HepG2 (cell line): ENCODE measurements around the gene PC.

Source experiments
- POLR2AphosphoS5 ChIP-seq: IDR thresholded peaks from 2 replicates; pipeline ENCODE4 v1.6.1; 2012; ENCODE audit warnings: low read depth, low read length
- POLR2G ChIP-seq: fragments of 200-400 bp; formaldehyde crosslinking; IDR thresholded peaks from 2 replicates; pipeline ENCODE4 v1.6.1; 2018; ENCODE audit warnings: mild to moderate bottlenecking, low read depth, low read length, moderate library complexity
- RAD21 ChIP-seq: fragments of 450-650 bp; formaldehyde crosslinking; IDR thresholded peaks from 2 replicates; pipeline ENCODE4 v1.5.0; 2020; ENCODE audit warnings: mild to moderate bottlenecking
- SMAD9 ChIP-seq: sonication (generic); formaldehyde crosslinking; IDR thresholded peaks from 2 replicates; pipeline ENCODE4 v1.5.1; 2020; ENCODE audit warnings: mild to moderate bottlenecking, missing genetic modification reagents
- ZFP1 ChIP-seq: IDR thresholded peaks from 2 replicates; pipeline ENCODE4 v1.6.1; 2016
- ZNF3 ChIP-seq: IDR thresholded peaks from 2 replicates; pipeline ENCODE4 v1.7.0; 2017; ENCODE audit warnings: inconsistent platforms
- TF ChIP-seq, protein P1 (sequence below): sonication (generic); formaldehyde crosslinking; IDR thresholded peaks from 2 replicates; pipeline ENCODE4 v1.9.0; 2021; ENCODE audit warnings: missing genetic modification reagents, mild to moderate bottlenecking, borderline replicate concordance
- TF ChIP-seq, protein P2 (sequence below): sonication (generic); formaldehyde crosslinking; IDR thresholded peaks from 2 replicates; pipeline ENCODE4 v1.5.0; 2020; ENCODE audit warnings: mild to moderate bottlenecking, missing genetic modification reagents

DNA sequence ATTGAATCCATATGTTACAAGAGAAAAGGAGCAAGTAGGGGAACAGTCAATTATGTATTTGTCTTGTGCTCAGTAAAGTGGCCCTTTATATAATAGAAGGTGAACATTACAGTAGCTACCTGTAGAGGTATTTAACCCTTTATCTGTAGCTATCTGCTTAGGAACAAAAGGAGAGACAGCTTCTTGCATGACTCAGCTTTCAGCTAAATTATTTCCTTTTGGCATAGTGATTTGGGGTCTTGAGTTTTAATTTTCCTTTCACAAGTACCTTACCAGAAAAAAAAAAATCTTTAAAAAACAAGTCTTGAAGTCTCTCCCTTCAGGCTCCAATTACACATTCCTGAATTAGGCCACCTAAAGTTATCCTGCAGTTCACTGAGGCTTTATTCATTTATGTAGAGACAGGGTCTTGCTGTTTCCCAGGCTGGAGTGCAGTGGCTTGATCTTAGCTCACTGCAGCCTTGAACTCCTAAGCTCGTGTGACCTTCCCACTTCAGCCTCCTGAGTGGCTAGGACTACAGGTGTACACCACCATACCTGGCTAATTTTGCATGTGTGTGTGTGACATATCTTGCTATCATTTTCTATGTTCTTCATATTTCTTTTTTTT lies 147.5 kb downstream of the PC start:
- TF ChIP-seq, protein P1, sequence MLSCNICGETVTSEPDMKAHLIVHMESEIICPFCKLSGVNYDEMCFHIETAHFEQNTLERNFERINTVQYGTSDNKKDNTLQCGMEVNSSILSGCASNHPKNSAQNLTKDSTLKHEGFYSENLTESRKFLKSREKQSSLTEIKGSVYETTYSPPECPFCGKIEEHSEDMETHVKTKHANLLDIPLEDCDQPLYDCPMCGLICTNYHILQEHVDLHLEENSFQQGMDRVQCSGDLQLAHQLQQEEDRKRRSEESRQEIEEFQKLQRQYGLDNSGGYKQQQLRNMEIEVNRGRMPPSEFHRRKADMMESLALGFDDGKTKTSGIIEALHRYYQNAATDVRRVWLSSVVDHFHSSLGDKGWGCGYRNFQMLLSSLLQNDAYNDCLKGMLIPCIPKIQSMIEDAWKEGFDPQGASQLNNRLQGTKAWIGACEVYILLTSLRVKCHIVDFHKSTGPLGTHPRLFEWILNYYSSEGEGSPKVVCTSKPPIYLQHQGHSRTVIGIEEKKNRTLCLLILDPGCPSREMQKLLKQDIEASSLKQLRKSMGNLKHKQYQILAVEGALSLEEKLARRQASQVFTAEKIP (CRISPR knock-in tag) = no peak
- TF ChIP-seq POLR2G = no peak
- no peak for TF ChIP-seq SMAD9 (CRISPR knock-in tag)
- no peak for TF ChIP-seq ZNF3 (CRISPR knock-in tag)
- TF ChIP-seq, protein P2, sequence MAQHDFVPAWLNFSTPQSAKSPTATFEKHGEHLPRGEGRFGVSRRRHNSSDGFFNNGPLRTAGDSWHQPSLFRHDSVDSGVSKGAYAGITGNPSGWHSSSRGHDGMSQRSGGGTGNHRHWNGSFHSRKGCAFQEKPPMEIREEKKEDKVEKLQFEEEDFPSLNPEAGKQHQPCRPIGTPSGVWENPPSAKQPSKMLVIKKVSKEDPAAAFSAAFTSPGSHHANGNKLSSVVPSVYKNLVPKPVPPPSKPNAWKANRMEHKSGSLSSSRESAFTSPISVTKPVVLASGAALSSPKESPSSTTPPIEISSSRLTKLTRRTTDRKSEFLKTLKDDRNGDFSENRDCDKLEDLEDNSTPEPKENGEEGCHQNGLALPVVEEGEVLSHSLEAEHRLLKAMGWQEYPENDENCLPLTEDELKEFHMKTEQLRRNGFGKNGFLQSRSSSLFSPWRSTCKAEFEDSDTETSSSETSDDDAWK (CRISPR knock-in tag) = no peak
- TF ChIP-seq ZFP1 = no peak
- no peak for TF ChIP-seq RAD21 (CRISPR knock-in tag)
- TF ChIP-seq POLR2AphosphoS5 = no peak
